ENCODE data around the gene CRPPA.

CRPPA gene

GRCh38 chr7:16423761-16424160 lies 2.4 kb upstream of the CRPPA start:
- in situ Hi-C loops (cut with HindIII; ENCODE audit: low sequenced_read_pairs): no loop called here

- in situ Hi-C loops (cut with HindIII; ENCODE audit: low sequenced_read_pairs): no loop called here
These were observed 1.6 kb upstream of the CRPPA start for GRCh38 chr7:16422917-16423316.

GRCh38 chr7:16422103-16422435 lies 731 bp upstream of the CRPPA start:
- in situ Hi-C loops (cut with HindIII; ENCODE audit: low sequenced_read_pairs): no loop called here

- in situ Hi-C loops (cut with HindIII; ENCODE audit: low sequenced_read_pairs): no loop called here
These were observed 547 bp downstream of the CRPPA start for GRCh38 chr7:16420649-16421332.

GRCh38 chr7:16420329-16420648 lies 1.0 kb downstream of the CRPPA start:
- in situ Hi-C loops (cut with HindIII; ENCODE audit: low sequenced_read_pairs): no loop called here

GRCh38 chr7:16419859-16420258 lies 1.5 kb downstream of the CRPPA start:
- in situ Hi-C loops (cut with HindIII; ENCODE audit: low sequenced_read_pairs): no loop called here

- in situ Hi-C loops (cut with HindIII; ENCODE audit: low sequenced_read_pairs): no loop called here
These were observed 2.2 kb downstream of the CRPPA start for GRCh38 chr7:16419126-16419525.

- in situ Hi-C loops (cut with HindIII; ENCODE audit: low sequenced_read_pairs): no loop called here
These were observed 3.4 kb downstream of the CRPPA start for GRCh38 chr7:16417906-16418305.

GRCh38 chr7:16416289-16417282 lies 4.8 kb downstream of the CRPPA start:
- in situ Hi-C loops (cut with HindIII; ENCODE audit: low sequenced_read_pairs): no loop called here

- in situ Hi-C loops (cut with HindIII; ENCODE audit: low sequenced_read_pairs): no loop called here
These were observed 8.8 kb downstream of the CRPPA start for GRCh38 chr7:16412274-16413254.

GRCh38 chr7:16411391-16411790 lies 9.9 kb downstream of the CRPPA start:
- in situ Hi-C loops (cut with HindIII; ENCODE audit: low sequenced_read_pairs): no loop called here

GRCh38 chr7:16409777-16410176 lies 11.6 kb downstream of the CRPPA start:
- in situ Hi-C loops (cut with HindIII; ENCODE audit: low sequenced_read_pairs): no loop called here

- in situ Hi-C loops (cut with HindIII; ENCODE audit: low sequenced_read_pairs): no loop called here
These were observed 16.7 kb downstream of the CRPPA start for GRCh38 chr7:16404636-16405035.

GRCh38 chr7:16403475-16403874 lies 17.9 kb downstream of the CRPPA start:
- in situ Hi-C loops (cut with HindIII; ENCODE audit: low sequenced_read_pairs): no loop called here

GRCh38 chr7:16402940-16403339 lies 18.4 kb downstream of the CRPPA start:
- in situ Hi-C loops (cut with HindIII; ENCODE audit: low sequenced_read_pairs): no loop called here

- in situ Hi-C loops (cut with HindIII; ENCODE audit: low sequenced_read_pairs): no loop called here
These were observed 19.2 kb downstream of the CRPPA start for GRCh38 chr7:16402091-16402490.

GRCh38 chr7:16400893-16401275 lies 20.5 kb downstream of the CRPPA start:
- in situ Hi-C loops (cut with HindIII; ENCODE audit: low sequenced_read_pairs): no loop called here

GRCh38 chr7:16399916-16400892 lies 21.1 kb downstream of the CRPPA start:
- in situ Hi-C loops (cut with HindIII; ENCODE audit: low sequenced_read_pairs): no loop called here

- in situ Hi-C loops (cut with HindIII; ENCODE audit: low sequenced_read_pairs): no loop called here
These were observed 22.0 kb downstream of the CRPPA start for GRCh38 chr7:16399265-16399831.

Measured in endothelial cell of hepatic sinusoid (primary cell).